ENCODE results near the gene PTPRT. TPM values are rescaled to one million over a fixed set of nuclear protein-coding genes. Genes with fewer than 3 reads are reported as not detected.

Gene PTPRT
- total RNA-seq, 6 donors from 2014 or later = 0.20 to 7.1 (median 3.8) TPM

DNA sequence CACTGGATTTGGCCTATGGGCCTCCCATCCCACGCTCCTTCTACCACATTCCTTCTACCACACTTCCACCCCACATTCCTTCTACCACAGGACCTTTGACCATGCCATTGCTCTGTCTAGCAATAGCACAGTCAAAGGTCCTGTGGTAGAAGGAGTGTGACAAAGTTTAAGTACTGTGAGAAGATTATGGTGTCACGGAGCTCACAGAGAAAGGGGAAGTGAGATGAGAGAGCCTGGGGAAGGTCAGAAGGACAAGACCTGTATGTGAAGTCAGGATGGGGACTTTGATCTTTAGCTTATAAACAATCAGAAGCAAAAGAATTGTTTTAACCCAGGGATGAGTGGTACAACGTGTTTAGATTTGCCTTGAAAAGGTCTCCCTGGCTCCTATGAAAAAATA, 1003.4 kb downstream of the PTPRT start:
- DNase-seq (no peak), ATAC-seq (ENCODE audit: low FRiP score in 2 of 2) (no peak)
- H3K4me1 ChIP-seq = no peaks in the 10 kb centered on the region
- TF ChIP-seq POLR2AphosphoS5 (IDR thresholded peaks at IDR 0.05) = no peak
- TF ChIP-seq, protein P1, sequence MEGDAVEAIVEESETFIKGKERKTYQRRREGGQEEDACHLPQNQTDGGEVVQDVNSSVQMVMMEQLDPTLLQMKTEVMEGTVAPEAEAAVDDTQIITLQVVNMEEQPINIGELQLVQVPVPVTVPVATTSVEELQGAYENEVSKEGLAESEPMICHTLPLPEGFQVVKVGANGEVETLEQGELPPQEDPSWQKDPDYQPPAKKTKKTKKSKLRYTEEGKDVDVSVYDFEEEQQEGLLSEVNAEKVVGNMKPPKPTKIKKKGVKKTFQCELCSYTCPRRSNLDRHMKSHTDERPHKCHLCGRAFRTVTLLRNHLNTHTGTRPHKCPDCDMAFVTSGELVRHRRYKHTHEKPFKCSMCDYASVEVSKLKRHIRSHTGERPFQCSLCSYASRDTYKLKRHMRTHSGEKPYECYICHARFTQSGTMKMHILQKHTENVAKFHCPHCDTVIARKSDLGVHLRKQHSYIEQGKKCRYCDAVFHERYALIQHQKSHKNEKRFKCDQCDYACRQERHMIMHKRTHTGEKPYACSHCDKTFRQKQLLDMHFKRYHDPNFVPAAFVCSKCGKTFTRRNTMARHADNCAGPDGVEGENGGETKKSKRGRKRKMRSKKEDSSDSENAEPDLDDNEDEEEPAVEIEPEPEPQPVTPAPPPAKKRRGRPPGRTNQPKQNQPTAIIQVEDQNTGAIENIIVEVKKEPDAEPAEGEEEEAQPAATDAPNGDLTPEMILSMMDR (IDR thresholded peaks at IDR 0.05) = no peak
- no peak for TF ChIP-seq POLR2A (IDR thresholded peaks at IDR 0.05)
- no peak for TF ChIP-seq EP300 (IDR thresholded peaks at IDR 0.05)
- WGBS, 2 donors = 58 to 71% methylated on average over 3 of the region's 3 CpGs
- H3K4me3 ChIP-seq = no peak overlapping the region
- no peaks in the 10 kb centered on the region for H3K36me3 ChIP-seq
- no peaks in the 10 kb centered on the region for H3K27me3 ChIP-seq
- no peak overlapping the region for H3K27ac ChIP-seq
- no peaks in the 10 kb centered on the region for H3K9me3 ChIP-seq

DNA sequence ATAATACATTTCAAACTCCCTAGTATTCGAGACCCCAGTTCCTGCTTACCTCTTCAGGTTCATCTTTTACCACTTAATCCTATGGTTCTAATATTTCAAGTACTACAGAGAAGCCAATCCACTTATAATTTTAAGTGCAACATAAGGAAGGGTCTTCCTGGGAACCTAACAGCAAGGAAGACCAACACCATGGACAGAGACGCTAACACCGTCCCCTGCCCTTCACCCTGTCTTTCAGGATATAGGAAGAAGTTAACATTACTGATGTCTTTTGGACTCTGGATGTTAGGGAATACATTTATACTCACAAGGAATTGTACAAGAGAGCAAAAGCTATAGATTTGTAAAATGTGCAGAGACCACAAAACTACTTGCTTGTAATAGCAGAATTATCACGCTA, 1006.6 kb downstream of the PTPRT start:
- WGBS, 2 donors = 53 to 57% methylated on average over 4 of the region's 4 CpGs
- TF ChIP-seq POLR2A (IDR thresholded peaks at IDR 0.05) (no peak), EP300 (IDR thresholded peaks at IDR 0.05) (no peak), POLR2AphosphoS5 (IDR thresholded peaks at IDR 0.05) (no peak)
- TF ChIP-seq, protein P1 (IDR thresholded peaks at IDR 0.05) = no peak

DNA sequence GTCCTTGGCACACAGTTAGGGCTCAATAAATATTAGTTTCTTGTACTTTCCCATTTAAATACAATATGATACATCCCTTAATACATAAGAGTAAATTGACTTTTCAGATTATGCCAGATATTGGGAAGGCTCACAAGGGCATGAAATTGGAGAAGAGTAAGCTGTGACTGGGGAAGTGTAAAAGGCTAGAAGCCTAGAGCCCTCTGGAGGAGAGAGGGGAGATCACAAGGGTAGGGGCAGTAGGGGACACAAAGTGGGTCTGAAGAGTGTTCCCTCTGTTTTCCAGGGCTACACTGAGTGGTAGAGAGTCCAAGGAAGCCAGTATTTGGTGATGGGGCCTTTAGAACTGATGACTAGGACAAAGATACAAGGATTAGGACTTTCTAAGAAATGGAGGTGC, 1008.6 kb downstream of the PTPRT start:
- DNase-seq (no peak), ATAC-seq (ENCODE audit: low FRiP score in 2 of 2) (no peak)
- no peak overlapping the region for H3K4me3 ChIP-seq
- no peaks in the 10 kb centered on the region for H3K9me3 ChIP-seq
- no peak overlapping the region for H3K27ac ChIP-seq
- no peaks in the 10 kb centered on the region for H3K27me3 ChIP-seq
- H3K36me3 ChIP-seq = no peaks in the 10 kb centered on the region
- H3K4me1 ChIP-seq = no peaks in the 10 kb centered on the region
- TF ChIP-seq EP300 (IDR thresholded peaks at IDR 0.05) = no peak
- TF ChIP-seq, protein P1 (IDR thresholded peaks at IDR 0.05) = no peak
- no peak for TF ChIP-seq POLR2AphosphoS5 (IDR thresholded peaks at IDR 0.05)
- TF ChIP-seq POLR2A (IDR thresholded peaks at IDR 0.05) = no peak

More for the DNA sequence above, 1006.6 kb downstream of the PTPRT start:
- DNase-seq = no peak
- H3K27me3 ChIP-seq = no peaks in the 10 kb centered on the region
- H3K4me1 ChIP-seq = no peaks in the 10 kb centered on the region
- no peaks in the 10 kb centered on the region for H3K9me3 ChIP-seq
- no peak overlapping the region for H3K27ac ChIP-seq
- no peak overlapping the region for H3K4me3 ChIP-seq
- no peaks in the 10 kb centered on the region for H3K36me3 ChIP-seq
- no peak for ATAC-seq (ENCODE audit: low FRiP score in 2 of 2)

DNA sequence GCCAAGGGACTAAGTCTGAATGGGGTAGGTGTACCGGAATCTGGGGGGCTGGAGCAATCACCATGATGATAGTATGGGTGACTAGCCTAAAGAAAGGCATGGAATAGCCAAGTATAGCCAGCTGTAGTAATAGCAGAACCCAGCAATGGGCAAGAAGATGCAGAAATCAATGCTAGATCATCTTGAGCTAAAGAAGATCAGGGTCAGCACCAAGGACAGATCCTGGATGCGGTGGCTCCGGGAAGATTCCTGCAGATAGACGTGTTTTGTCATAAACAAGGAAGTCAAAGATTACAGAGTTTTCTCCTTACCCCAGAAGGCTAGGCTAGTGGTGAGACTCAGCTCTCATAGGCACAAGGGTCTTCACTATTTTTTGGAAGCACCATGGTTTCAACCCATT, 1009.9 kb downstream of the PTPRT start:
- H3K27me3 ChIP-seq = no peaks in the 10 kb centered on the region
- no peaks in the 10 kb centered on the region for H3K36me3 ChIP-seq
- H3K27ac ChIP-seq = no peak overlapping the region
- H3K4me1 ChIP-seq = no peaks in the 10 kb centered on the region
- DNase-seq (no peak), ATAC-seq (ENCODE audit: low FRiP score in 2 of 2) (no peak)
- no peaks in the 10 kb centered on the region for H3K9me3 ChIP-seq
- WGBS, 2 donors = 23 to 40% methylated on average over 4 of the region's 4 CpGs
- no peak overlapping the region for H3K4me3 ChIP-seq
- no peak for TF ChIP-seq POLR2A (IDR thresholded peaks at IDR 0.05)
- TF ChIP-seq POLR2AphosphoS5 (IDR thresholded peaks at IDR 0.05) = no peak
- TF ChIP-seq EP300 (IDR thresholded peaks at IDR 0.05) = no peak

DNA sequence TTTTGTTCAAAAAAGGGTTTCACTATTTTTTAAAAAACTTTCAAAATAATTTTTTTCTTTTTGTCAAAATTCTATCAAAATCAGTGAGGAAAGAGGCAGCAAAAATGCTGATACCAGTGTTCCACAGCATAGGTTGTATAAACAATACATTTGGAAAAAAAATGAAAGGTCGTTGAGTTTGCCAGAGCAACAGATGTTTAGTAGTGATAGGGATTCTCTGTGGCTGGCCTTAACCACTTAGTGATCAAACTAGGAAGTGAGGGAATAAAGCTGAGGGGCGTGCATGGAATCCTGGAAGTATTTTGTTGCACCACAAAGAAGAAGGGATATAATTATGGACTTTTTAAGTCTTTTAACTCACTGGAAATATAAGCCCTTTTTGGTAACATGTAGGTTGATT, 1016.3 kb downstream of the PTPRT start:
- H3K36me3 ChIP-seq = no peaks in the 10 kb centered on the region
- 9 to 11% methylated on average over 2 of the region's 2 CpGs for WGBS, 2 donors
- no peaks in the 10 kb centered on the region for H3K9me3 ChIP-seq
- DNase-seq (no peak), ATAC-seq (ENCODE audit: low FRiP score in 2 of 2) (no peak)
- TF ChIP-seq, protein P1 (IDR thresholded peaks at IDR 0.05) = no peak
- no peak for TF ChIP-seq EP300 (IDR thresholded peaks at IDR 0.05)
- TF ChIP-seq POLR2AphosphoS5 (IDR thresholded peaks at IDR 0.05) = no peak
- TF ChIP-seq POLR2A (IDR thresholded peaks at IDR 0.05) = no peak
- H3K4me1 ChIP-seq = no peaks in the 10 kb centered on the region
- H3K4me3 ChIP-seq = no peak overlapping the region
- no peak overlapping the region for H3K27ac ChIP-seq
- H3K27me3 ChIP-seq = no peaks in the 10 kb centered on the region
